LHCN-M2 (cell line): Measurements from ENCODE around the gene ASB5. TPM values are rescaled to one million over a fixed set of nuclear protein-coding genes. Genes with fewer than 3 reads are reported as not detected.

Experiments used
- total RNA-seq: library from RNA; depleted of rRNA; stranded (reverse); fragments of >200 nt; gene quantifications from 2 replicates; pipeline ENCODE4 v1.2.3, GENCODE V29; 2014; rRNA removed

ASB5 gene
- total RNA-seq, 1 experiment from 2014 or later = 619 TPM

Other genes with a start within 250 kb of the ASB5 start
- gene WDR17, start 203.4 kb downstream of the ASB5 start, total RNA-seq = 0.11 and 0.26 TPM in 2 replicates
- 0.11 TPM in 1 of 2 replicates, not detected in the other for gene SPATA4, start 73.6 kb downstream of the ASB5 start, total RNA-seq
- 94.5 and 95.1 TPM in 2 replicates for gene SPCS3, start 50.7 kb upstream of the ASB5 start, total RNA-seq